HG03097 (cell line): ENCODE data around the gene WAPL.
"Not testable (repeated sequence)": the region's sequence is repeated elsewhere in the genome, so short reads cannot be mapped to it uniquely, and the experiment has no call there.

ENCODE experiments used
- ATAC-seq: cut with Tn5 transposase; IDR thresholded peaks from one replicate; pipeline ENCODE4 v1.9.1; 2021; ENCODE audit not compliant: unreplicated experiment, low FRiP score

The WAPL gene

DNA sequence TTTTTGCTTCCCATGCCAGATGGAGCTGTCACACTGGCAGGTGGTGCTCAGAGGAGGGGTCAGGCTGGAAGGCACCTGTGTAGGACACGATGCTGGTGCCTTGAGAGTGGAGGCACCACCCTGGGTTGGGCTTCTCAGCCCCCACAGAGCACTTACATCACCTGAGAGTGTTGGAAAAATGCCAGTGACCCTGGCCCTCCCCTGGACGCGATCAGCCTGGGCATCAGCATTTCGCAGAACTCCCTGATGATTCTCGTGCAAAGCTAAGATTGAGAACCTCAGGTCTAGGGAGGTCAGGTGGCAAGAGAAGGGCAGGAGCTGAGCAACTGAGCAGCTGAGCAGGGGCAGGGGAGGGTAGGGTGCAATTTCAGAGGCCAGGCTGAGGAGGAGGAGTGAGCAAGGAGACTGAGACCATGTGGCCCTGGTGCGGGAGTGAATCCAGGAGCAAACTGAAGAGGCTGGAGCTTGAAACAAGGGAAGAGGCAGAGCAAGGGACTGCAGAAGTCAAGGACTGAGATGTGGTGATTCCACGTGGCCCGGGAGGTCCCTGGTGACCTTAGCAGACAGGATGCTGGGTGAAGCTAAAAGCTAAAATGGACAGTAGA, 130.3 kb downstream of the WAPL start:
- ATAC-seq: no peak

DNA sequence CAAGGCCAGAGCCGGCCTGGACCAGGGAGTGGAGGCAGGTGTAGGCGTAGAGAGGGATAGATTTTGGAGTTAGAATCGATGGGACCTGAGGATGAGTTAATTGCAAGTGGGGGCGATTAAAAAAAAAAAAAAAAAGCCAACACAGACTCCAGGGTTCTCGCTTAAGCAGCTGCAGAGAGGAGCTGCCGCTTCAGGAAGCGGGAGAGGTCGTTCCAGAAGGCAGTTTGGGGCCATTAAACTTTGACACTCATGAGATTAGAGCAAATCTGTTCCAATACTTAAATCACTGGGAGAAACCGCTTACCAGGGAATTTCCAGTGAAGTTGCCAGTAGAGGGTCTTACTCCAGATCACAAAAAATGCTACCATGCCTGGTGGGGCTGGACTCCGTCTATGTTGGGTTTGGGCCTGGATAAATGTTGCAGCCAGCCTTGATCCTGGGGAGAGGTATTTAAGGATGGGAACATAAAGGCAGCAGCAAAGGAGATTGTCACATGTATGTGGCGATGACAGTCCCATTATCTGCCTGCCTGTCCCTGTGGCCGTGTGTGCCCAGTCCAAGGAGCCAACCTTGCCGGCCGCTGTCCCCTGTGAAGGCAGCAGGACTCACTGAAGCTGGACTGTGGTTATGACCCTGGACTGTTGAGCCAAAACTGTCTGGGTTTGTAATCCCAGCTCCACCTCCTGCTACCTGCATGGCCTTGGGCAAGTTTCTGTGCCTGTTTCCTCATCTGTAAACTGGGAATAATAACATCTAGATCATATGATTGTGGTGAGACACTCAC, 131.1 kb downstream of the WAPL start:
- no peak for ATAC-seq

DNA sequence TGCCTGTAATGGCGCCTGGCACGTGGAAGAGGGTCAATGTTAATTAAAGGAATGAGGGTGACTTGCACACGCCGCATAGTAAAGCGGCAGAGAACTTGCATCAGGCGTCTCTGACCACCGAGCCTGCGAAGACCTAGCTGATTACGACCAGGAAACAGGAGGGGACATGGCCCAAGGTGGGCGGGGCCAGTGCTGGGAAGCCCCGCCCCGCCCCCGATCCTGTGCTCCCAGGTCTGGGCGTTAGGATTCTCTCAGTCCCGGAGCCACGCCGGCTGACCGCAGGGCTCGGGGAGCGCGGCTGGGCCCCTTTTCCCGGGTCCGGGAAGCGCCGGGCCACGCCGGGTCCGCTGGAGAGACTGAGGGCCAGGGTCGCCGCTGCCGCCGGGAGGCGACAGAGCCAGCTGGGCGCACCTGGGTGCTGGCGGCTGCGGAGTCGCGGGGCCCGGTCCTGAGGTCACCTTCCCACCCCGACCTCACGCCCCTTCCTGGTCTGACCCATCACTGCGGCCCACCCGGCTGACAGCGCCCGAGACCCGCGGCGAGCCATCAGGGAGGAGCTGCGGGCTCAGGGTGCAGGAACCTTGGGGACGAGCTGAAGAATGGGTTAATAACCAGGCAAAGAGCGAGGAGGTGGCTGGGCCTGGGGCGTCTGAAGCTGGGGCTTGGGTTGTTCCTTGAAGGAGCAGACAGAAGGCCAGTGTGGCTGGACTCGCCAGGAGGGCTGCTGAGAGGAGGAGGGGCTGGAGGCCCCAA, 132.0 kb downstream of the WAPL start:
- peak; percentile 73 for ATAC-seq

DNA sequence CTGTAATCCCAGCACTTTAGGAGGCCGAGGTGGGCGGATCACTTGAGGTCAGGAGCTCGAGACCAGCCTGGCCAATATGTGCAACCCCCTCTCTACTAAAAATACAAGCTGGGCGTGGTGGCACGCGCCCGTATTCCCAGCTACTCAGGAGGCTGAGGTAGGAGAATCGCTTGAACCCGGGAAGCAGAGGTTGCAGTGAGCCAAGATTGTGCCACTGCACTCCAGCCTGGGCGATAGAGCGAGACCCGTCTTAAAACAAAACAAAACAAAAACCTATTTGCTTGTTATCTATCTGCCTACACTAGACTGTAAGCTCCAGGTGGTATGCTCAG, 132.5 kb downstream of the WAPL start:
- not testable (repeated sequence) for ATAC-seq

DNA sequence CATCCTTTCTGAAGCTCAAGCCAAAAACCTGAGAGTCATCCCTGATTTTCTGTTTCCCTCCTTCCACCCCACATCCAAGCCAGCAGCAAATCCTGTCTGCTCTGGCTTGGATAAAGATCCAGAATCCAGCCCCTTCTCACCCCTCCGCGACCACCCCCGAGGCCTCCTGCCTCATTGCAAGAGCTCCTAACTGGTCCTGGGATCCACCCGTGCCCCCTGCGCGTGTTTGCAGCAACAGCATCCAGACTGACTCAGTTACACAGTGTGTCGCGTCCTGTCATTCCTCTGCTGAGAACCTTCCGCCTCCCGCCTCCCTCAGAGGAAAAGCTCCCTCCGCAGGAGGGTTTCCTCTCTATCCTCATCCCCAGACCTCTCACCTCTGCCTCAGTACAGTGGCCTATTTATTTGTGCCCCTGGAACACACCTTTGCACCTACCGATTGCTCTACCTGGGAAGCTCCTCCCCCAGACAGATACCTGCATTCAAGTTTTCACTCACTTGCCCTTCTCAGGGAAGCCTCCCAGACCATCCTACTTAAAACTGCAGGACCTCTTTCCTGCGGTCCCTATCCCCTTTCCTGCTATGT, 133.4 kb downstream of the WAPL start:
- ATAC-seq: no peak

DNA sequence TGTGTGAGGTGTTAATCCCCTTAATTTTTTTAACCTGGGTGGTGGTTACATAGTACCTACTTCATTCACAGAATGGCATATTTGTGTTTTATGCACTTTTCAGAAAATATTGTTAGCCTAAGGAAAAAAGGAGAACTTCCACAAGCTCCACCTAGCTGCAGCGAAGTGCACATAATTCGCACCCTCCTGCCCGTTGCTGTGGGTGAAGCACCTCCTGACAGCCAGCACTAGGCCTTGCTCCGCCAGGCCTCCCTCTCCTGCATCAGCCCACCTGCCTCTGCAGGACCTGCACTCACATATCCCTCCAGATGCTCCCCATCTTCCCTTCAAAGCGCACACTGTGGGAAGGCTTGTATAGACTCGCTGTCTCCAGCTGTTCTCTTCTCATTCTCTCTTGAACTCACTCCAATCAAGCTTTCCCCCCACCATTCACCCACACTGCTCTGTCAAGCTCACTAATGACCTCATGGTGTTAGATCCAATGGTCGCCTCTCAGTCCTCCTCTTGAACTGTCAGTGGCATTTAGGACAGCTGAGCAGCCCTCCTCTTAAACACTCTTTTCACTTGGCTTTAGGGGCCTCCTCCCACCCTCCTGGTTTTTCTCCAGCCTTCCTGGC, 134.3 kb downstream of the WAPL start:
- ATAC-seq: no peak

DNA sequence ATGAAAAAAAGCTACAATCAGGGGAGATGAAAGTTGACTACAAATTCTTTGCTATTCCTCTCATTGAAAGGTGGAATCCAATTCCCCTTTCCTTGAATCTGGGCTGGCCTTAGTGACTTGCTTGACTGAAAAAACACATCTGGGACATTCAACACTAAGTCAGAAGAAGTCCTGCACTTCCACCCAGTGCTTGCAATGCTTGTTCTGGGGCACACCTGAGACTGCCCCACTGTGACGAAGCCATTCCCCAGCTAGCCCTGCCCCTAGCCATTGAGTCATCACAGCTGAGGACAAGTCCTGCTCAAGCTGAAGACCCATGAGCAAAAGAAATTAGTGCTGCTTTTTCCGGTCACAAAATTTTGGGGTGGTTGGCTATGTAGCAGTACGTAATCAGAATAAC, 135.8 kb downstream of the WAPL start:
- no peak for ATAC-seq
